Measurements from ENCODE around the gene ZNF484. TPM values are rescaled to one million over a fixed set of nuclear protein-coding genes. Genes with fewer than 3 reads are reported as not detected.

The ZNF484 gene
- total RNA-seq (2021) (10.9 and 12.7 TPM in 2 replicates), Bru-seq, nascent RNA (percentile 85 among the genes with signal in this experiment), BruChase-seq, experiment 1, labeled RNA remaining after a 2-hour chase (percentile 85 among the genes with signal in this experiment), BruChase-seq, experiment 2, labeled RNA remaining after a 6-hour chase (percentile 72 among the genes with signal in this experiment)
- long read RNA-seq, partial matches to known transcripts: 0 of 9 reads
- long read RNA-seq, other reads (novel, unspliced or antisense): 3 of 9 reads

- DNase-seq (ENCODE audit: low spot score): peak; percentile 99
- TF ChIP-seq EZH2 (IDR thresholded peaks at IDR 0.05; ENCODE audit: borderline replicate concordance, low read depth, low read length, poor library complexity, severe bottlenecking): no peak
- no peak for TF ChIP-seq CTCF (conservative IDR thresholded peaks at IDR 0.05; ENCODE audit: low read depth, low read length)
- no peaks in the 10 kb centered on the region for H3K27me3 ChIP-seq (replicated peaks; ENCODE audit: insufficient read depth, low read depth, low read length, poor library complexity)
- no peaks in the 10 kb centered on the region for H3K9me3 ChIP-seq (ENCODE audit: low read depth, low read length, poor library complexity, severe bottlenecking)
- peak within 1 kb of the TSS; percentile 80 for H3K27ac ChIP-seq (ENCODE audit: low read depth, low read length, poor library complexity, severe bottlenecking)
- no peaks in the 10 kb centered on the region for H3K4me1 ChIP-seq (ENCODE audit: insufficient read depth, low read length, poor library complexity, severe bottlenecking)
- peak within 1 kb of the TSS; percentile 71 for H3K4me3 ChIP-seq (ENCODE audit: low read depth, low read length, poor library complexity, severe bottlenecking)
- no peaks in the 10 kb centered on the region for H3K36me3 ChIP-seq (ENCODE audit: insufficient read depth, low read length, poor library complexity, severe bottlenecking)
- ChIA-PET CTCF (no interaction called here), POLR2A (ENCODE audit: low non-redundant PET) (no interaction called here)
- no TSS peak for BruUV-seq (replicated peaks)
- intact Hi-C loops (cut with micrococcal nuclease; ENCODE audit: unreplicated experiment): no loop called here
Measured at GRCh38 chr9:92877531-92878430, at the start of gene ZNF484. Gene ZNF484, minus strand, starts transcription at chr9:92878038. Its CDS starts 3,009 bp downstream, at chr9:92875029.

GRCh38 chr9:92920437-92920836 lies 42.6 kb upstream of the ZNF484 start:
- H3K4me3 ChIP-seq (ENCODE audit: low read depth, low read length, poor library complexity, severe bottlenecking): no peak overlapping the region
- no TSS peak for BruUV-seq (replicated peaks)
- no peaks in the 10 kb centered on the region for H3K36me3 ChIP-seq (ENCODE audit: insufficient read depth, low read length, poor library complexity, severe bottlenecking)
- ChIA-PET POLR2A (ENCODE audit: low non-redundant PET) (no interaction called here), CTCF (no interaction called here)
- H3K27me3 ChIP-seq (replicated peaks; ENCODE audit: insufficient read depth, low read depth, low read length, poor library complexity): no peaks in the 10 kb centered on the region
- H3K4me1 ChIP-seq (ENCODE audit: insufficient read depth, low read length, poor library complexity, severe bottlenecking): no peaks in the 10 kb centered on the region
- TF ChIP-seq CTCF (conservative IDR thresholded peaks at IDR 0.05; ENCODE audit: low read depth, low read length) (no peak), EZH2 (IDR thresholded peaks at IDR 0.05; ENCODE audit: borderline replicate concordance, low read depth, low read length, poor library complexity, severe bottlenecking) (no peak)
- no peak for DNase-seq (ENCODE audit: low spot score)
- no peak overlapping the region for H3K27ac ChIP-seq (ENCODE audit: low read depth, low read length, poor library complexity, severe bottlenecking)
- no peaks in the 10 kb centered on the region for H3K9me3 ChIP-seq (ENCODE audit: low read depth, low read length, poor library complexity, severe bottlenecking)
- intact Hi-C loops (cut with micrococcal nuclease; ENCODE audit: unreplicated experiment): no loop called here

- DNase-seq (ENCODE audit: low spot score): no peak
- BruUV-seq (replicated peaks): no TSS peak
- ChIA-PET POLR2A (ENCODE audit: low non-redundant PET) (no interaction called here), CTCF (no interaction called here)
- H3K27ac ChIP-seq (ENCODE audit: low read depth, low read length, poor library complexity, severe bottlenecking): no peak overlapping the region
- intact Hi-C loops (cut with micrococcal nuclease; ENCODE audit: unreplicated experiment): no loop called here
- no peak overlapping the region for H3K4me3 ChIP-seq (ENCODE audit: low read depth, low read length, poor library complexity, severe bottlenecking)
- H3K36me3 ChIP-seq (ENCODE audit: insufficient read depth, low read length, poor library complexity, severe bottlenecking): no peaks in the 10 kb centered on the region
- H3K9me3 ChIP-seq (ENCODE audit: low read depth, low read length, poor library complexity, severe bottlenecking): no peaks in the 10 kb centered on the region
- no peaks in the 10 kb centered on the region for H3K27me3 ChIP-seq (replicated peaks; ENCODE audit: insufficient read depth, low read depth, low read length, poor library complexity)
- no peaks in the 10 kb centered on the region for H3K4me1 ChIP-seq (ENCODE audit: insufficient read depth, low read length, poor library complexity, severe bottlenecking)
- TF ChIP-seq EZH2 (IDR thresholded peaks at IDR 0.05; ENCODE audit: borderline replicate concordance, low read depth, low read length, poor library complexity, severe bottlenecking) (no peak), CTCF (conservative IDR thresholded peaks at IDR 0.05; ENCODE audit: low read depth, low read length) (no peak)
Measured at GRCh38 chr9:92917176-92917800, 39.5 kb upstream of the ZNF484 start.

All from A673 (cell line).